ENCODE results near the gene GPC3. TPM values are rescaled to one million over a fixed set of nuclear protein-coding genes. Genes with fewer than 3 reads are reported as not detected.
"Not testable (repeated sequence)": the region's sequence is repeated elsewhere in the genome, so short reads cannot be mapped to it uniquely, and the experiment has no call there.

The GPC3 gene
- polyA plus RNA-seq, 2 of the 4 experiments (the other 2 are of a cell fraction) = not detected

- DNase-seq (ENCODE audit: low read depth in 1 of 2, low spot score in 1 of 2) = no peak
- Histone ChIP-seq H3K4me2 (no peak overlapping the region), H3K27ac (no peak overlapping the region), H3K9me3 (no peaks in the 10 kb centered on the region), H3K4me1 (no peaks in the 10 kb centered on the region), H3K4me3 (no peak overlapping the region)
- 63% methylated on average over 1 of the region's 1 CpG for WGBS (ENCODE audit: missing lambda C conversion rate)
- ChIA-PET CTCF (interaction anchor here (1.1 to 1.6 kb wide), 2 partner anchors 18 to 77 kb away, joined by 4 read pairs; no protein-coding TSS in a partner anchor), POLR2A (no interaction called here)
- no peak for FAIRE-seq
- no peak for ATAC-seq
- no peak for TF ChIP-seq RARB (CRISPR knock-in tag; IDR thresholded peaks at IDR 0.05)
- TF ChIP-seq FOSL2 (IDR thresholded peaks at IDR 0.05) = no peak
- TF ChIP-seq FOSL2 (CRISPR knock-in tag; IDR thresholded peaks at IDR 0.05) = no peak
Observed at GRCh38 chrX:133774807-133775206, 210.6 kb downstream of the GPC3 start.

GRCh38 chrX:133771086-133771646, 214.2 kb downstream of the GPC3 start:
- 52% methylated on average over 6 of the region's 6 CpGs for WGBS (ENCODE audit: missing lambda C conversion rate)
- CTCF ChIA-PET = interaction anchor here (0.5 to 0.7 kb wide), 2 partner anchors 60 to 73 kb away, joined by 3 read pairs; no protein-coding TSS in a partner anchor
- FAIRE-seq (peak; percentile 7), ATAC-seq (no peak), DNase-seq (ENCODE audit: low read depth in 1 of 2, low spot score in 1 of 2) (no peak)
- H3K4me1 ChIP-seq = no peaks in the 10 kb centered on the region
- H3K4me2 ChIP-seq = no peak overlapping the region
- no peak overlapping the region for H3K4me3 ChIP-seq
- no peak overlapping the region for H3K27ac ChIP-seq
- no peaks in the 10 kb centered on the region for H3K9me3 ChIP-seq
- POLR2A ChIA-PET = no interaction called here
- TF ChIP-seq JUNB (IDR thresholded peaks at IDR 0.05) (no peak), ZNF302 (CRISPR knock-in tag; IDR thresholded peaks at IDR 0.05) (no peak), FOSB (CRISPR knock-in tag; IDR thresholded peaks at IDR 0.05) (no peak), FOSL2 (IDR thresholded peaks at IDR 0.05) (no peak), FOSL2 (CRISPR knock-in tag; IDR thresholded peaks at IDR 0.05) (no peak), GATA3 (IDR thresholded peaks at IDR 0.05; ENCODE audit: borderline replicate concordance) (no peak), POLR2A (IDR thresholded peaks at IDR 0.05; ENCODE audit: low read length) (no peak)
- TF ChIP-seq, protein P1, sequence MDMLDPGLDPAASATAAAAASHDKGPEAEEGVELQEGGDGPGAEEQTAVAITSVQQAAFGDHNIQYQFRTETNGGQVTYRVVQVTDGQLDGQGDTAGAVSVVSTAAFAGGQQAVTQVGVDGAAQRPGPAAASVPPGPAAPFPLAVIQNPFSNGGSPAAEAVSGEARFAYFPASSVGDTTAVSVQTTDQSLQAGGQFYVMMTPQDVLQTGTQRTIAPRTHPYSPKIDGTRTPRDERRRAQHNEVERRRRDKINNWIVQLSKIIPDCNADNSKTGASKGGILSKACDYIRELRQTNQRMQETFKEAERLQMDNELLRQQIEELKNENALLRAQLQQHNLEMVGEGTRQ (IDR thresholded peaks at IDR 0.05) = no peak

DNA sequence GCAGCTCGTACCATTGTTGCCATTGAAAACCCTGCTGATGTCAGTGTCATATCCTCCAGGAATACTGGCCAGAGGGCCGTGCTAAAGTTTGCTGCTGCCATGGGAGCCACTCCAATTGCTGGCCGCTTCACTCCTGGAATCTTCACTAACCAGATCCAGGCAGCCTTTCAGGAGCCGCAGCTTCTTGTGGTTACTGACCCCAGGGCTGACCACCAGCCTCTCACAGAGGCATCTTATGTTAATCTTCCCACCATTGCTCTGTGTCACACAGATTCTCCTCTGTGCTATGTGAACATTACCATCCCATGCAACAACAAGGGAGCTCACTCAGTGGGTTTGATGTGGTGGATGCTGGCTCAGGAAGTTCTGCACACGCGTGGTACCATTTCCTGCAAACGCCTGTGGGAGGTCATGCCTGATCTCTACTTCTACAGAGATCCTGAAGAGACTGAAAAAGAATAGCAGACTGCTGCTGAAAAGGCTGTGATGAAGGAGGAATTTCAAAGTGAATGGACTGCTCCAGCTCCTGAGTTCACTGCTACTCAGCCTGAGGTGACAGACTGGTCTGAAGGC, 222.3 kb downstream of the GPC3 start:
- H3K27ac ChIP-seq; H3K9me3 ChIP-seq; DNase-seq (ENCODE audit: low read depth in 1 of 2, low spot score in 1 of 2); POLR2A ChIA-PET; H3K4me1 ChIP-seq; CTCF ChIA-PET; H3K4me3 ChIP-seq; FAIRE-seq; ATAC-seq; H3K4me2 ChIP-seq: not testable (repeated sequence)
- 41% methylated on average over 7 of the region's 7 CpGs for WGBS (ENCODE audit: missing lambda C conversion rate)

GRCh38 chrX:133754657-133755056, 230.7 kb downstream of the GPC3 start:
- ChIA-PET CTCF (no interaction called here), POLR2A (no interaction called here)
- WGBS (ENCODE audit: missing lambda C conversion rate) = 38% methylated on average over 2 of the region's 2 CpGs
- no peak overlapping the region for H3K4me3 ChIP-seq
- H3K27ac ChIP-seq = no peak overlapping the region
- H3K4me1 ChIP-seq = no peaks in the 10 kb centered on the region
- no peak for DNase-seq (ENCODE audit: low read depth in 1 of 2, low spot score in 1 of 2)
- TF ChIP-seq HOXB5 (CRISPR knock-in tag; IDR thresholded peaks at IDR 0.05) (no peak), RARB (CRISPR knock-in tag; IDR thresholded peaks at IDR 0.05) (no peak), MYC (IDR thresholded peaks at IDR 0.05; ENCODE audit: borderline replicate concordance, low read length) (no peak), RFX5 (IDR thresholded peaks at IDR 0.05) (no peak)
- TF ChIP-seq, protein P2, sequence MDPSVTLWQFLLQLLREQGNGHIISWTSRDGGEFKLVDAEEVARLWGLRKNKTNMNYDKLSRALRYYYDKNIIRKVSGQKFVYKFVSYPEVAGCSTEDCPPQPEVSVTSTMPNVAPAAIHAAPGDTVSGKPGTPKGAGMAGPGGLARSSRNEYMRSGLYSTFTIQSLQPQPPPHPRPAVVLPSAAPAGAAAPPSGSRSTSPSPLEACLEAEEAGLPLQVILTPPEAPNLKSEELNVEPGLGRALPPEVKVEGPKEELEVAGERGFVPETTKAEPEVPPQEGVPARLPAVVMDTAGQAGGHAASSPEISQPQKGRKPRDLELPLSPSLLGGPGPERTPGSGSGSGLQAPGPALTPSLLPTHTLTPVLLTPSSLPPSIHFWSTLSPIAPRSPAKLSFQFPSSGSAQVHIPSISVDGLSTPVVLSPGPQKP (IDR thresholded peaks at IDR 0.05; ENCODE audit: low read depth, low read length) = no peak
- no peak overlapping the region for H3K4me2 ChIP-seq
- no peak for ATAC-seq
- FAIRE-seq = no peak
- H3K9me3 ChIP-seq = no peaks in the 10 kb centered on the region

DNA sequence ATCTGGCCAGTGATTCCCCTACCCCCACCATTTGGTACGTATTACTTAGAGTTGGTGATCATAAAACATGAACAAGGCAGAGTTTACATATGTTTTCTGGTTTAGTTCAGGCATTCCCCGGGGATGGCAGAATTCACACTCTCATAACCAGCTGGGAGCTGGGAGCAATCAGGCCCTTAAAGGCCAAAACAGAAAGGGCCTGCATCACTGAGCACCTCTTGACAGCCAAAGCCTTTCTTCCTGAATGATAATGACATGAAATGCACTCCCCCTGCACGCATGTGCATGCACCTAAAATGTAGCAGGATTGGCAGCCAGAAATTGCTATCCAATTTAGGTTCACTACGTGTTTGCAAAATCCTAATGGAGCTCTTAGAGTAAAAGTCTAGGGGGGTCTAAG, 235.4 kb downstream of the GPC3 start:
- no peak for ATAC-seq
- POLR2A ChIA-PET = no interaction called here
- no peak overlapping the region for H3K27ac ChIP-seq
- WGBS (ENCODE audit: missing lambda C conversion rate) = 57% methylated on average over 4 of the region's 4 CpGs
- H3K4me3 ChIP-seq = no peak overlapping the region
- DNase-seq (ENCODE audit: low read depth in 1 of 2, low spot score in 1 of 2) = no peak
- H3K4me2 ChIP-seq = no peak overlapping the region
- H3K4me1 ChIP-seq = no peaks in the 10 kb centered on the region
- TF ChIP-seq GATA3 (IDR thresholded peaks at IDR 0.05; ENCODE audit: borderline replicate concordance) (no peak), HOXA7 (CRISPR knock-in tag; IDR thresholded peaks at IDR 0.05) (no peak), JUN (IDR thresholded peaks at IDR 0.05) (no peak), POLR2A (IDR thresholded peaks at IDR 0.05; ENCODE audit: low read length) (no peak), JUNB (IDR thresholded peaks at IDR 0.05) (no peak), RNF2 (IDR thresholded peaks at IDR 0.05; ENCODE audit: borderline replicate concordance, low read depth) (no peak), ZFP36 (IDR thresholded peaks at IDR 0.05; ENCODE audit: borderline replicate concordance, partially characterized antibody) (no peak), CBX8 (IDR thresholded peaks at IDR 0.05) (no peak)
- TF ChIP-seq, protein P3, sequence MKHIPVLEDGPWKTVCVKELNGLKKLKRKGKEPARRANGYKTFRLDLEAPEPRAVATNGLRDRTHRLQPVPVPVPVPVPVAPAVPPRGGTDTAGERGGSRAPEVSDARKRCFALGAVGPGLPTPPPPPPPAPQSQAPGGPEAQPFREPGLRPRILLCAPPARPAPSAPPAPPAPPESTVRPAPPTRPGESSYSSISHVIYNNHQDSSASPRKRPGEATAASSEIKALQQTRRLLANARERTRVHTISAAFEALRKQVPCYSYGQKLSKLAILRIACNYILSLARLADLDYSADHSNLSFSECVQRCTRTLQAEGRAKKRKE (CRISPR knock-in tag; IDR thresholded peaks at IDR 0.05; ENCODE audit: low read depth) = no peak
- no peak for FAIRE-seq
- CTCF ChIA-PET = interaction anchor here (0.6 kb wide), 1 partner anchor 177 kb away, joined by 4 read pairs; no protein-coding TSS in a partner anchor
- H3K9me3 ChIP-seq = no peaks in the 10 kb centered on the region
